Measurements from ENCODE around the gene OCA2.

- no peak for TF ChIP-seq NBN (conservative IDR thresholded peaks at IDR 0.05)
- no peak for TF ChIP-seq ZNF276 (CRISPR knock-in tag; IDR thresholded peaks at IDR 0.05; ENCODE audit: low read depth)
- TF ChIP-seq RNF219 (CRISPR knock-in tag; IDR thresholded peaks at IDR 0.05): no peak
- no peak for TF ChIP-seq REST (IDR thresholded peaks at IDR 0.05; ENCODE audit: borderline replicate concordance in 1 of 2, low read depth in 1 of 2, low read length in 2 of 2)
- TF ChIP-seq CTCF (CRISPR knock-in tag; IDR thresholded peaks at IDR 0.05): no peak
- no peak for TF ChIP-seq MEF2D (CRISPR knock-in tag; IDR thresholded peaks at IDR 0.05)
- TF ChIP-seq TAF1 (CRISPR knock-in tag; IDR thresholded peaks at IDR 0.05): no peak
- no peak for TF ChIP-seq ZXDC (CRISPR knock-in tag; IDR thresholded peaks at IDR 0.05)
- TF ChIP-seq HES4 (CRISPR knock-in tag; IDR thresholded peaks at IDR 0.05; ENCODE audit: borderline replicate concordance): no peak
- no peak for TF ChIP-seq E2F2 (CRISPR knock-in tag; IDR thresholded peaks at IDR 0.05; ENCODE audit: borderline replicate concordance)
- no peak for TF ChIP-seq ARNTL (CRISPR knock-in tag; IDR thresholded peaks at IDR 0.05)
- TF ChIP-seq ZBTB8A (CRISPR knock-in tag; IDR thresholded peaks at IDR 0.05; ENCODE audit: borderline replicate concordance, low read depth): no peak
- no peak for TF ChIP-seq CSRNP2 (CRISPR knock-in tag; conservative IDR thresholded peaks at IDR 0.05; ENCODE audit: low read depth)
These were observed 23.2 kb upstream of the OCA2 start for GRCh38 chr15:28122038-28122949.

Measured in HepG2 (cell line).